Stimulated activated naive CD8-positive, alpha-beta T cell treated with anti-CD3 and anti-CD28 coated beads, Interleukin-15, amount 100 ng/mL, for 72 hours (primary cell): ENCODE measurements around the gene LGALS7.

ENCODE experiments used
- ATAC-seq: fragments of 150-1000 bp; cut with Tn5 transposase; 2 replicates; pipeline ENCODE4 v1.10.0; 2021; ENCODE audit warnings: mild to moderate bottlenecking, moderate library complexity
- DNase-seq, 2 donors: peaks; one replicate each; pipeline ENCODE4 v3.0.0; 2021 to 2022
- H3K27ac Mint-ChIP-seq, 2 donors: one replicate each; pipeline ENCODE4 v1.8.0; 2022; ENCODE audit warnings: mild to moderate bottlenecking in 2 of 2, mixed read lengths in 2 of 2, moderate library complexity in 2 of 2
- H3K27me3 Mint-ChIP-seq: one replicate; pipeline ENCODE4 v1.8.0; 2022; ENCODE audit warnings: mixed read lengths
- H3K4me1 Mint-ChIP-seq: one replicate; pipeline ENCODE4 v1.8.0; 2022; ENCODE audit warnings: mild to moderate bottlenecking, mixed read lengths
- H3K4me3 Mint-ChIP-seq, 2 donors: one replicate each; pipeline ENCODE4 v1.8.0; 2022; ENCODE audit warnings: mild to moderate bottlenecking in 2 of 2, mixed read lengths in 2 of 2, moderate library complexity in 1 of 2
- H3K9me3 Mint-ChIP-seq, 2 donors: one replicate each; pipeline ENCODE4 v1.8.0; 2022; ENCODE audit warnings: mixed read lengths in 2 of 2

Gene LGALS7

GRCh38 chr19:38730731-38731589 lies 42.4 kb downstream of the LGALS7 start:
- H3K27me3 Mint-ChIP-seq: no peaks in the 10 kb centered on the region
- peaks cover 59% of the 10 kb centered on the region for H3K4me1 Mint-ChIP-seq
- peak overlapping the region in 1 of 2 donors; percentile 85 for H3K27ac Mint-ChIP-seq
- no peak overlapping the region for H3K4me3 Mint-ChIP-seq
- H3K9me3 Mint-ChIP-seq: no peaks in the 10 kb centered on the region
- ATAC-seq: no peak
- no peak for DNase-seq

GRCh38 chr19:38730470-38730730 lies 42.9 kb downstream of the LGALS7 start:
- H3K27ac Mint-ChIP-seq: peak overlapping the region in 1 of 2 donors; percentile 85

GRCh38 chr19:38729653-38730469 lies 43.5 kb downstream of the LGALS7 start:
- no peaks in the 10 kb centered on the region for H3K9me3 Mint-ChIP-seq
- H3K27ac Mint-ChIP-seq: peak overlapping the region; percentile 54 to 85
- H3K4me3 Mint-ChIP-seq: no peak overlapping the region
- peak; percentile 78 for ATAC-seq
- peaks cover 55% of the 10 kb centered on the region for H3K4me1 Mint-ChIP-seq
- DNase-seq: peak; percentile 79 to 82
- H3K27me3 Mint-ChIP-seq: no peaks in the 10 kb centered on the region

More at GRCh38 chr19:38730470-38730730, 42.9 kb downstream of the LGALS7 start:
- DNase-seq (no peak), ATAC-seq (no peak)
- Mint-ChIP-seq H3K9me3 (no peaks in the 10 kb centered on the region), H3K4me3 (no peak overlapping the region), H3K4me1 (peaks cover 60% of the 10 kb centered on the region), H3K27me3 (no peaks in the 10 kb centered on the region)

GRCh38 chr19:38728752-38729541 lies 44.4 kb downstream of the LGALS7 start:
- H3K4me3 Mint-ChIP-seq: no peak overlapping the region
- H3K9me3 Mint-ChIP-seq: no peaks in the 10 kb centered on the region
- no peak overlapping the region for H3K27ac Mint-ChIP-seq
- H3K27me3 Mint-ChIP-seq: no peaks in the 10 kb centered on the region
- DNase-seq (no peak), ATAC-seq (no peak)
- H3K4me1 Mint-ChIP-seq: peaks cover 46% of the 10 kb centered on the region

- ATAC-seq (no peak), DNase-seq (no peak)
- peaks cover 38% of the 10 kb centered on the region for H3K4me1 Mint-ChIP-seq
- H3K27me3 Mint-ChIP-seq: no peaks in the 10 kb centered on the region
- peak overlapping the region; percentile 46 to 61 for H3K27ac Mint-ChIP-seq
- no peak overlapping the region for H3K4me3 Mint-ChIP-seq
- H3K9me3 Mint-ChIP-seq: no peaks in the 10 kb centered on the region
Observed at GRCh38 chr19:38727868-38728660, 45.3 kb downstream of the LGALS7 start.

GRCh38 chr19:38727306-38727867 lies 45.9 kb downstream of the LGALS7 start:
- Mint-ChIP-seq H3K4me1 (peaks cover 38% of the 10 kb centered on the region), H3K27ac (peak overlapping the region in 1 of 2 donors; percentile 46), H3K9me3 (no peaks in the 10 kb centered on the region), H3K4me3 (no peak overlapping the region), H3K27me3 (no peaks in the 10 kb centered on the region)
- ATAC-seq (no peak), DNase-seq (no peak)

GRCh38 chr19:38726761-38727301 lies 46.5 kb downstream of the LGALS7 start:
- Mint-ChIP-seq H3K4me1 (peaks cover 38% of the 10 kb centered on the region), H3K27ac (no peak overlapping the region), H3K27me3 (no peaks in the 10 kb centered on the region), H3K9me3 (no peaks in the 10 kb centered on the region), H3K4me3 (no peak overlapping the region)
- peak; percentile 37 for ATAC-seq
- DNase-seq: no peak

- Mint-ChIP-seq H3K4me1 (peaks cover 38% of the 10 kb centered on the region), H3K4me3 (no peak overlapping the region), H3K27me3 (no peaks in the 10 kb centered on the region), H3K9me3 (no peaks in the 10 kb centered on the region), H3K27ac (no peak overlapping the region)
- ATAC-seq (no peak), DNase-seq (no peak)
Observed at GRCh38 chr19:38726284-38726673, 47.0 kb downstream of the LGALS7 start.

- Mint-ChIP-seq H3K4me1 (peaks cover 38% of the 10 kb centered on the region), H3K4me3 (no peak overlapping the region), H3K27ac (no peak overlapping the region), H3K27me3 (no peaks in the 10 kb centered on the region), H3K9me3 (no peaks in the 10 kb centered on the region)
- DNase-seq (no peak), ATAC-seq (no peak)
Observed at GRCh38 chr19:38725469-38726283, 47.6 kb downstream of the LGALS7 start.

- Mint-ChIP-seq H3K27ac (no peak overlapping the region), H3K27me3 (no peaks in the 10 kb centered on the region), H3K9me3 (no peaks in the 10 kb centered on the region), H3K4me3 (no peak overlapping the region), H3K4me1 (peaks cover 30% of the 10 kb centered on the region)
- ATAC-seq (no peak), DNase-seq (no peak)
Observed at GRCh38 chr19:38723990-38724854, 49.1 kb downstream of the LGALS7 start.

- Mint-ChIP-seq H3K4me1 (peaks cover 24% of the 10 kb centered on the region), H3K27me3 (no peaks in the 10 kb centered on the region), H3K4me3 (no peak overlapping the region), H3K27ac (no peak overlapping the region), H3K9me3 (no peaks in the 10 kb centered on the region)
- DNase-seq: no peak
- ATAC-seq: no peak
Observed at GRCh38 chr19:38723606-38723965, 49.7 kb downstream of the LGALS7 start.

GRCh38 chr19:38722947-38723605 lies 50.2 kb downstream of the LGALS7 start:
- Mint-ChIP-seq H3K4me1 (peaks cover 19% of the 10 kb centered on the region), H3K27ac (peak overlapping the region in 1 of 2 donors; percentile 27), H3K4me3 (no peak overlapping the region), H3K27me3 (no peaks in the 10 kb centered on the region), H3K9me3 (no peaks in the 10 kb centered on the region)
- DNase-seq (no peak), ATAC-seq (no peak)
